ENCODE results near the gene TRAF4. TPM values are rescaled to one million over a fixed set of nuclear protein-coding genes. Genes with fewer than 3 reads are reported as not detected.

The TRAF4 gene
- total RNA-seq, 1 experiment from 2014 or later, result 268 TPM

- TF ChIP-seq FOXJ3 (CRISPR knock-in tag; IDR thresholded peaks at IDR 0.05; ENCODE audit: borderline replicate concordance) (no peak), RORB (CRISPR knock-in tag; IDR thresholded peaks at IDR 0.05) (no peak), ERG (CRISPR knock-in tag; IDR thresholded peaks at IDR 0.05) (no peak), TCF7 (CRISPR knock-in tag; IDR thresholded peaks at IDR 0.05; ENCODE audit: low read depth) (no peak), ESRRA (CRISPR knock-in tag; IDR thresholded peaks at IDR 0.05; ENCODE audit: borderline replicate concordance) (no peak)
- TF ChIP-seq, protein P1, sequence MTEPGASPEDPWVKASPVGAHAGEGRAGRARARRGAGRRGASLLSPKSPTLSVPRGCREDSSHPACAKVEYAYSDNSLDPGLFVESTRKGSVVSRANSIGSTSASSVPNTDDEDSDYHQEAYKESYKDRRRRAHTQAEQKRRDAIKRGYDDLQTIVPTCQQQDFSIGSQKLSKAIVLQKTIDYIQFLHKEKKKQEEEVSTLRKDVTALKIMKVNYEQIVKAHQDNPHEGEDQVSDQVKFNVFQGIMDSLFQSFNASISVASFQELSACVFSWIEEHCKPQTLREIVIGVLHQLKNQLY (CRISPR knock-in tag; IDR thresholded peaks at IDR 0.05), result no peak
Observed at GRCh38 chr17:28700278-28700677, 43.5 kb upstream of the TRAF4 start (continued).

GRCh38 chr17:28700830-28701492 lies 42.9 kb upstream of the TRAF4 start:
- H3K27ac Mint-ChIP-seq, result no peak overlapping the region
- H3K36me3 Mint-ChIP-seq, result peaks cover 66% of the 10 kb centered on the region
- no peak for DNase-seq (ENCODE audit: low spot score)
- peaks cover 13% of the 10 kb centered on the region for H3K4me1 Mint-ChIP-seq
- no peaks in the 10 kb centered on the region for H3K27me3 Mint-ChIP-seq (ENCODE audit: low read depth)
- ChIA-PET POLR2A (interaction anchor here (0.7 kb wide), 1 partner anchor 11 kb away, joined by 9 read pairs; the partner anchor contains the start of gene PROCA1), CTCF (no interaction called here)
- peak; percentile 29; the same call in 1 of the 2 replicates for ATAC-seq
- H3K4me3 Mint-ChIP-seq, result no peak overlapping the region
- no peaks in the 10 kb centered on the region for H3K9me3 Mint-ChIP-seq
- TF ChIP-seq HMGXB4 (CRISPR knock-in tag; IDR thresholded peaks at IDR 0.05) (no peak), HMGA2 (CRISPR knock-in tag; IDR thresholded peaks at IDR 0.05) (no peak), ZBTB21 (CRISPR knock-in tag; IDR thresholded peaks at IDR 0.05; ENCODE audit: borderline replicate concordance) (no peak), GRHL2 (CRISPR knock-in tag; IDR thresholded peaks at IDR 0.05; ENCODE audit: insufficient replicate concordance, severe bottlenecking) (no peak), SMAD4 (CRISPR knock-in tag; IDR thresholded peaks at IDR 0.05) (no peak), CREB1 (CRISPR knock-in tag; IDR thresholded peaks at IDR 0.05) (no peak), TEAD1 (CRISPR knock-in tag; IDR thresholded peaks at IDR 0.05) (no peak), ZNF532 (CRISPR knock-in tag; IDR thresholded peaks at IDR 0.05; ENCODE audit: borderline replicate concordance) (no peak), ZMAT4 (CRISPR knock-in tag; IDR thresholded peaks at IDR 0.05) (no peak), ARID4B (CRISPR knock-in tag; IDR thresholded peaks at IDR 0.05; ENCODE audit: borderline replicate concordance) (no peak), SP1 (CRISPR knock-in tag; conservative IDR thresholded peaks at IDR 0.05) (no peak), ZNF512 (CRISPR knock-in tag; IDR thresholded peaks at IDR 0.05; ENCODE audit: borderline replicate concordance) (no peak)
- TF ChIP-seq, protein P2, sequence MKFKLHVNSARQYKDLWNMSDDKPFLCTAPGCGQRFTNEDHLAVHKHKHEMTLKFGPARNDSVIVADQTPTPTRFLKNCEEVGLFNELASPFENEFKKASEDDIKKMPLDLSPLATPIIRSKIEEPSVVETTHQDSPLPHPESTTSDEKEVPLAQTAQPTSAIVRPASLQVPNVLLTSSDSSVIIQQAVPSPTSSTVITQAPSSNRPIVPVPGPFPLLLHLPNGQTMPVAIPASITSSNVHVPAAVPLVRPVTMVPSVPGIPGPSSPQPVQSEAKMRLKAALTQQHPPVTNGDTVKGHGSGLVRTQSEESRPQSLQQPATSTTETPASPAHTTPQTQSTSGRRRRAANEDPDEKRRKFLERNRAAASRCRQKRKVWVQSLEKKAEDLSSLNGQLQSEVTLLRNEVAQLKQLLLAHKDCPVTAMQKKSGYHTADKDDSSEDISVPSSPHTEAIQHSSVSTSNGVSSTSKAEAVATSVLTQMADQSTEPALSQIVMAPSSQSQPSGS (CRISPR knock-in tag; IDR thresholded peaks at IDR 0.05; ENCODE audit: borderline replicate concordance, low read depth), result no peak

Data from WTC11 (cell line).